ENCODE results near the gene STAT6.

STAT6 gene, protein sequence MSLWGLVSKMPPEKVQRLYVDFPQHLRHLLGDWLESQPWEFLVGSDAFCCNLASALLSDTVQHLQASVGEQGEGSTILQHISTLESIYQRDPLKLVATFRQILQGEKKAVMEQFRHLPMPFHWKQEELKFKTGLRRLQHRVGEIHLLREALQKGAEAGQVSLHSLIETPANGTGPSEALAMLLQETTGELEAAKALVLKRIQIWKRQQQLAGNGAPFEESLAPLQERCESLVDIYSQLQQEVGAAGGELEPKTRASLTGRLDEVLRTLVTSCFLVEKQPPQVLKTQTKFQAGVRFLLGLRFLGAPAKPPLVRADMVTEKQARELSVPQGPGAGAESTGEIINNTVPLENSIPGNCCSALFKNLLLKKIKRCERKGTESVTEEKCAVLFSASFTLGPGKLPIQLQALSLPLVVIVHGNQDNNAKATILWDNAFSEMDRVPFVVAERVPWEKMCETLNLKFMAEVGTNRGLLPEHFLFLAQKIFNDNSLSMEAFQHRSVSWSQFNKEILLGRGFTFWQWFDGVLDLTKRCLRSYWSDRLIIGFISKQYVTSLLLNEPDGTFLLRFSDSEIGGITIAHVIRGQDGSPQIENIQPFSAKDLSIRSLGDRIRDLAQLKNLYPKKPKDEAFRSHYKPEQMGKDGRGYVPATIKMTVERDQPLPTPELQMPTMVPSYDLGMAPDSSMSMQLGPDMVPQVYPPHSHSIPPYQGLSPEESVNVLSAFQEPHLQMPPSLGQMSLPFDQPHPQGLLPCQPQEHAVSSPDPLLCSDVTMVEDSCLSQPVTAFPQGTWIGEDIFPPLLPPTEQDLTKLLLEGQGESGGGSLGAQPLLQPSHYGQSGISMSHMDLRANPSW

DNA sequence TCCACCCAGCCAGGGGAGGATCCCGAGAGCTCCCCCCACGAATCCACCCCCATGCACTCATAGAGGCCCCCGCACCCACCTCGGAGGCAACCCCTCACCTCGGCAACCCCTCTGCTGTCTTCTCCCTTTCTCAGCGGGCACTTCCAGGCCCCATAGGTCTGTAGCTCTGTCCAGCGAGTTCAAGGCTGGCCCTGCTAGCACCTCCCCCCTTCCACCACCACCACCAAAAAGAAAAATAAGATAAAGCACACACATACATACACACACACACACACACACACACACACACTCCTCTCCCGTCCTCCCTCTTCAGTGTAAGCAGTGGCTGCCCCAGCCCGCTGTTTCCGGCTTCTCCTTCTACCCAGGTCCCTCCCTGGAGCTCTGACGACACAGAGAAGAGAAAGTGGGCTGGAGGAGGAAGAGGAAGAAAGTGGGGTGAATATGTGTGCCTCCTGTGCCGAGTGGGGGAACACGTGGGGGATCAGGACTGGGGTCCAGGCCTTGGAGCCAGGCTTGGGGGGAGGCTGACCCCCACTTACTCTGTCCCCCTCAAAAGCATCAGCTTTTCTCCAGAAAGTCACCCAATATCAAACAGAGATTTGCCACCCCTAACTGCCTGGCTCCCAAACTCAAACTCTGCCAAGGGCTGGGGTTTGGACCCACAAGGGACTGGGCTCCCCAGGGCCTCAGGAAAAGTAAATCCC is at the start of gene STAT6:
Gene STAT6, minus strand, starts transcription at position 332 of the 704 bp plus-strand sequence. CDS start 3,084 bp downstream, outside the sequence.
- peak; percentile 90 for DNase-seq

DNA sequence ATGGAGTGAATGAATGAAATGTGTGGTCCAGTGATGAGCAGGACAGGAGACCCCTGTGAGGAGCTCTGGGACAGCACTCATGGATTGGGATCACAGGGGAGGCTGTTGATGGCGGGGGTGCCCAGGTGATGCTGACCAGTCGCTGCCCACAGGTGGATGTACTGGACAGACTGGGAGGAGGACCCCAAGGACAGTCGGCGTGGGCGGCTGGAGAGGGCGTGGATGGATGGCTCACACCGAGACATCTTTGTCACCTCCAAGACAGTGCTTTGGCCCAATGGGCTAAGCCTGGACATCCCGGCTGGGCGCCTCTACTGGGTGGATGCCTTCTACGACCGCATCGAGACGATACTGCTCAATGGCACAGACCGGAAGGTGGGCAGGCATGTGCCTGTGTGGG is 49.6 kb upstream of the STAT6 start:
- no peak for DNase-seq

DNA sequence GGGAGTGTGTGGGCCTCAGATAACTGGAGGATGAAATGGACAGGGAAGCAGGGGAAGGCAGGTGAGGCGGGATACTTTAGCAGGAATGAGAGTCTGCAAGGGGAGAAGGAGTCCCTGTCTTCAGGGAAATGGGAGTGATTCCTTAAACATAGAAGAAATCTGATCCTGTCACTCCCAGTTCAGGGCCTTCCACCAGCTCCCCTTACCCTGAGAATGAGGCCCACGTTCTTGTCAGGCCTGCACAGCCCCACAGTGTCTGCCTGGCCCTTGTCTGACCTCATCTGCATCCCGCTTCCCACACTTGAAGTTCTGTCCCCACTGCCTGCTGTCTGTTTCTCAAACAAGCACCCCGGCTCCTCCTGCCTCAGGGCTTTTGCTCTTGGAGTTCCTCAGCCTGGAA is 48.9 kb upstream of the STAT6 start:
- no peak for DNase-seq

DNA sequence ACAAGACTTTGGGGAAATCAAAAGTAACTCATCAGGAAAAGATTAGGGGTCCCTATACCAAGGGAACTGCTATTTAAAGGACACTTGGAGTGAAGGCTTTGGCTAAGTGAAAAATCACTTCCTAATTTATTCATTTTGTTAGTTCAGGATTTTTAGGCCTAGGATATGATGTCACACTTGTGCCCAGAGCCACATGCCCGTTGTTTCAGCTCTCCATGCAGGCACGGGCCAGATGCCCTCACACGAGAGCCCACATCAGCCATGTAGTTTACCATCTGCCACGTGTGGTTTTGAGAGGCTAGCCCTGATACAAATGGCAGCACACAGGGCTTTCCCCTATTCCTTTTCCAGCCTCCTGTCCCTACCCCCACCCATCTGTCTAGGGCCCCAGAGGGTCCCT is 48.1 kb upstream of the STAT6 start:
- DNase-seq: no peak

DNA sequence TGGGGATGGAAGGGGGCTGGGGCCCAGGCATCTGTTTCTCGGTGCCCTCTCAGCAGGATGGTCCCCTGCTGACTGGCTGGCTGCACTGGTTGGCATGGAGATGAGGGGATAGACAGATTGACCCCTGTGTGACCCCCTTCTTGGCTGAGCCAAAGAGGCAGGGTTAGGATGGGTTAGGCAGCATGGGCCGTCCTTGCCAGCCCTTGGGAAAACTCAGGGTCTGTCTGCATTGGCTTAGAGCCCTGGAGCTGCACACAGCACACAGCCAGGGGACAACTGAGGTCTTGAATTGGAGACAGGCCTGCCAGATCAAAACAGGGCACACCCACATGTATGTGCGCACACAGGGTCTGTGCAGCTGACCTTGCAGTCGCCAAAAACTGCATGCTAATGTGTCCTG is 47.5 kb upstream of the STAT6 start:
- DNase-seq: no peak

DNA sequence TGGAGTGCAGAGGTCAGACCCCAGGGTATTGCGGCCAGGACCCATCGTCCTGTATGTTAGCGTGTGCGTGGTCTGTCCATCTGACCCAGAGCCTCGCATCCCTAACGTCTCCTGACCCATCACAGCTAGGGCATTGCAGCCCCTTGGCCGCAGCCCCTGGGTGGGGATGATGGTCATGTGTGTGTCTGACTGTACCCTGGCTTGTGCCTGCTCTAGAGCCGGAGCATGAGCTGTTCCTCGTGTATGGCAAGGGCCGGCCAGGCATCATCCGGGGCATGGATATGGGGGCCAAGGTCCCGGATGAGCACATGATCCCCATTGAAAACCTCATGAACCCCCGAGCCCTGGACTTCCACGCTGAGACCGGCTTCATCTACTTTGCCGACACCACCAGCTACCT is 47.0 kb upstream of the STAT6 start:
- no peak for DNase-seq

DNA sequence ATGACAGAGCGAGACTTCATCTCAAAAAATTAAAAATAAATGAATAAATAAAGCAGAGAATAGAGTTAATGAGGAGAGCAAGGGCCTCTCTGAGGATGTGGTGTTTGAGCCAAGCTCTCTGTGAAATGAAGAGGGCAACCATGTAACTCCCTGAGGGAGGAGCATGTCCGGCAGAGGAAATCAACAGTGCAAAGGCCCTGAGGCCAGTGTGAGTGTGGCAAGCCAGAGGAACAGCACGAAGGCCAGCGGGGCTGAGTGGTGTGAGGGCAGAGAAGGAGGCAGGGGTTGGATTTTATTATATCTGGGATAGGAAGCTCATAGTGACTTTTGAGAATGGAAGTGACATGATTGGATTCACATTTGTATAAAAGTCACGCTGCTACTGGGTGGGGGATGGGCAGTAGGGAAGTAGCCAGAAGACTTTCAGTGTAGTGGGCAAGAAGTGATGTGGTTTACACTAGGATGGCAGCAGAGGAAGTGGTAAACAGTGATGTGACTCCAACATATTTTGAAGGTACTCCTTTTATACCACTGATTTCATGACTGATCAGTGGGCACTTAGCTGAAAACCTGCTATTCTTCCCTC is 46.5 kb upstream of the STAT6 start:
- DNase-seq: no peak

DNA sequence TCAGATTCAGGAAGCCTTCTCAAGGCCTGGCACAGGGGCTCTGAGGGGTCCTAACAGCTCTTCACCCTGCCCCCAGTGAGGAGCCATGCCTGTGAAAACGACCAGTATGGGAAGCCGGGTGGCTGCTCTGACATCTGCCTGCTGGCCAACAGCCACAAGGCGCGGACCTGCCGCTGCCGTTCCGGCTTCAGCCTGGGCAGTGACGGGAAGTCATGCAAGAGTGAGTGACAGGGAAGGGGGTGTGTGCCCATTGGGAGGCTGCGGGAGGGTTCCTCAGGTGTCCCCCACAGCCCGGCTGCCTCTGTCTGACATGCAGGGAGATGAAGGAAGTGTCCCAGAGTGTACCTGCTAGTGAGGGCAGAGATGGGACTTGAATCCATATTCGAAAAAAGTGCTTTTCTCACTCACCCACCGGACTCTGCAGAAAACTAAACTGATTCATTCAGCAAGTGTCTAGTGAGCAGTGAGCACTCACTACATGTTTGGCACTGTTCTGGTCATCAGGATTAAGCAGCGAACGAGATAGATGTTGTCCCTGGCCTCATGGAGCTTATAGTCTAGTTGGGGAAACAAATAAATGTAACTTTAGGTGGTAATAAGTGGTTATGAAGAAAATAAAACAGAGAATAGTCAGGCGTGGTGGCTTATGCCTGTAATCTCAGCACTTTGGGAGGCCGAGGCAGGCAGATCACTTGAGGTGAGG is 45.7 kb upstream of the STAT6 start:
- no peak for DNase-seq

DNA sequence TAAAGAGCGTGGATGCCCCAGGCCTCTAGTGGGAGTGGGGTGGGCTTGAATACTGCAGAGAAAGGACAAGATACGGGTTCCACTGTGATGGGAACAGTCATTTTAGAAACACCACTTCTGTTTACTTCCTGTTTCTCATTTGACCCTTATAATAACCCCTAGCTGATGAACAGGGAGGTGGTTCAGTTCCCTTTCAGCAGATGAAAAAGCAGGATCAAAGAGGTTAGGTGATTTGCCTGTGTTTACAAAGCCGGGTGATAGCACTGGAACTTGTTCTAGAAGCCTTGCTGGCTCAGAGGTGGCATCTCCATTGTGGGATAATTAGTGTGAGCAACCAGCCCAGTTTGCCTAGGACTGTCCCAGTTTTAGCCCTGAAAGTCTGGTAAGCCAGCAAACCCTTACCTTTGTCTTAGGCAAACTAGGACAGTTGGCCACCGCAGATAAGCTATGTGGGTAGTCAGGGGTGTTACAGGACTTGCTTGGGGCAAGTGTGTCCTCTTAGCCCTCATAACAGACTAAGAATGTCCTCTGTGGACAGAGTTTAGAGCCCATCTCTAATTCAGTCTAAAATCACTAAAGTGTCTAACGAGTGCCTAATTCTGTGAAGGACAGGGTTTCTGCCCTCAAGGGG is 43.8 kb upstream of the STAT6 start:
- no peak for DNase-seq

DNA sequence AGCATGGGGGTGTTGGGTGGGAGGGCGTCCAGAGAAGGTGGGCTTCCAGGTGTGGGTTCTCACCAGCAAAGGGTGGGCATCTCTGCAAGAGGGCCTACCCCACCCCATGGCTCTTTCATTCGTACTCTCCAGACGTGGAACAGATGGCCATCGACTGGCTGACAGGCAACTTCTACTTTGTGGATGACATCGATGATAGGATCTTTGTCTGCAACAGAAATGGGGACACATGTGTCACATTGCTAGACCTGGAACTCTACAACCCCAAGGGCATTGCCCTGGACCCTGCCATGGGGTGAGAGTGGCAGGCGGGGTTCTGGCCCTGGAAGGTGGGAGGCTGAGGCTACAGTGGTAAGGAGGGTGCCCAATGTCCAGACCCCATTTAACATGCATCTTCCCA is 42.9 kb upstream of the STAT6 start:
- DNase-seq: no peak

DNA sequence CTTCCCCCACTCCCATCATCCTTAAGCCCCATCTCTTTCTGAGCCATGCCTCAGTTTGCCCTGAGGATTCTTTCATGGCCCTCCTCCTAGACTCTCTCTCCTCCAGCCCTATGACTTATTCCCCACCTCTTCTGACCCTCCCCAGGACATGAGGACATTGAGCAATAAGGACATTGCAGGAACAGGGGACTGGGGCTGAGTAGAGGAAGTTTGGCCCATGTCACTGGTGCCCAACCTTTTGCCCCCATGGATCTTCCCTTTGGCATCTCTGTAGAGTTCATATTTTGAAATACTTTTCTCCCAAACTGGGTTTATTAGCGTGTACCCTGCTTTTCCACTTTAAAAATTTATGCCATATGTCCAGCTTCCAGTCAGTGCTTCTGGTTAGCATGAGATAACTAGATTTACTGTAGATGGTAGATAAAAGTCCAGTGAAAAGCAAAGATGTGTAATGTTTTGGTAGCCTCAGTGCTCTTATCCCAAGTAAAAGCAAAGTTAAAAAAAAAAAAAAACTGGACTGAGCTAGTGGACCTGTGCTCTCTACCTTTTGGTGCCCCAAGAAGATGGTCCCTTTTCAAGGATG is 42.3 kb upstream of the STAT6 start:
- no peak for DNase-seq

DNA sequence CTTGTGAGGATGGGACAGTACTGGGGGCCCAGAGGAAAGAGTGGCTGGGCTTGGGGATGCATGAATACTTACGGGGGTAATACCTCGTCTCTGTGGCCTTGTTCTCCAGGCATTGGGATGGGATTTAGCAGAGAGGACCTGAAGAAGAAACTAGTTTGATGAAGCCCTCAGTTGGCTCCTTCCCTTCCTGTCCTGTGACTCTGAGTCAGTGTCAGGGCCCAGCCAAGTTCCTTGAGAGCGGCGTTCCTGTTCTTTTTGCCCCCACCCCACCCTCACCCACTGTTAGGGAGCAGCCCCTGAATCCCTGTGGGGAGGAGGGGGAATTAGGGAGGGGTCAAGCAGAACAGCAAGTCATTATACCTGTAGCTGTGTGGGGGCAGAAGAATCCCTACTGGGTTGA is 41.5 kb upstream of the STAT6 start:
- no peak for DNase-seq

DNA sequence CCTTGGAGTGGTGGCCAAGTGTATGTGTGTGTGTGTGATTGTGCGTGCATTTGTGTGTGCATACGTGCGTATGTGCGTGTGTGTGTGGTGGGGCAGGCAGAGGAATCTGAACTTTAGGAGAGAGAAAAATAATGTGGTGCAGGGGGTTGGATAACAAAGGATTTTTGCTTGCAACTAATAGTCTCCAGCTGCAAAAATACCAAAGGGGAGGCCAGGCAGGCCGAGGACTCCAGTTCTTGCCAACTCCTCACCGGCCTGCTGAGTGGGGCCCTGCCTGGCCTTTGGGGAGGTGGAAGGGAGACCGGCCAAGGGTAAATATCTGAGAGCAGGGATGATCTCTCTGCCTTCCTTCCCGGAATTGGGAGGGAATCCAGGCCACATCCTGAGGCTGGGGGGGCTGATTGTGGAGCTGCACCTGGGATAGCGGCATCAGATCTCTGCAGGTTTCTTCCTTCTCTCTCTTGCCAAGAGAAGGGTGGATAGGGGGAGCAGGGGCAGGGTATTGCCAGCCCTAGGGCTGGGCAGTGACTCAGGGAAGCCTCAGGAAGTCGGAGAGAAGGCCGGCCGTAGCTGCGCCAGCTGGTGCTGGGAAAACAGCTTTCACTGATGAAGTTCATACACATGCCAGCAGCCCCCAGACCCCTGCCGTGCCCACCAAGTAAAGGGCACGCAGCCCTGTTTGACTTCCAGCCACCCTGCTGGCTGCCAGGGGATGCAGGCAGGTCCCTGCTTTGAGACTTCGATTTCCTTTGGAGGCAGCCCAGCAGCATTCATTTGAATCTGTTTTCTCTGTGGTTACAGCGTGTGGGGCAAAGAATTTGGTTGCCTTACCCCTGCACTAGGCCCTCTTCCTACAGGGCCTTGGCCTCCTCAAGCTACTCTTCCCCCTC is 40.8 kb upstream of the STAT6 start:
- DNase-seq: no peak

DNA sequence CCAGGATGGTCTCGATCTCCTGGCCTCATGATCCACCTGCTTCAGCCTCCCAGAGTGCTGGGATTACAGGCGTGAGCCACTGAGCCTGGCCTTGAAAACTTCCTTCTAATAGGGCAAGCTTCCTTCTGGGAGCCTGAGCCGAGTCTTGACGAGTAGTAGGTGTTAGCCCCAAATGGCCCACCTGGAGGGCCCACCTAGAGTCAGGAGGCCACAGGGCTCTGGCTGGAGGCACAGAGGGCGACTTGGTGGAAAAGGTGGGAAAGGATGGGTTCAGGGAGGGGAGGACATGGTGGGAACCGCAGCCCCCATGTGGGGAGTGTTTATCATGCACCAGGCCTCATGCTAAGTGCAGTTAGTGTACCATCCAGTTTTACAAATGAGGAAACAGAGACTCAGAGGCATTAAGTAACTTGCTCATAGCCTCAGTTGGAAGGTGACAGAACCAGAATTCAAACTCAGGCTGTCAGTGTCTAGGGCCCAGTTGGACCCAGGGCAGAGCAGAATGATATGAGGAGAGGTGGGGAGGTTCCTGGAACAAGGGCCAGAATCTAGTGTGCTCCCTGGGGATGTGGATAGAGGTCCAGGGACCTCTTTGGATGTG is 39.3 kb upstream of the STAT6 start:
- DNase-seq: no peak

DNA sequence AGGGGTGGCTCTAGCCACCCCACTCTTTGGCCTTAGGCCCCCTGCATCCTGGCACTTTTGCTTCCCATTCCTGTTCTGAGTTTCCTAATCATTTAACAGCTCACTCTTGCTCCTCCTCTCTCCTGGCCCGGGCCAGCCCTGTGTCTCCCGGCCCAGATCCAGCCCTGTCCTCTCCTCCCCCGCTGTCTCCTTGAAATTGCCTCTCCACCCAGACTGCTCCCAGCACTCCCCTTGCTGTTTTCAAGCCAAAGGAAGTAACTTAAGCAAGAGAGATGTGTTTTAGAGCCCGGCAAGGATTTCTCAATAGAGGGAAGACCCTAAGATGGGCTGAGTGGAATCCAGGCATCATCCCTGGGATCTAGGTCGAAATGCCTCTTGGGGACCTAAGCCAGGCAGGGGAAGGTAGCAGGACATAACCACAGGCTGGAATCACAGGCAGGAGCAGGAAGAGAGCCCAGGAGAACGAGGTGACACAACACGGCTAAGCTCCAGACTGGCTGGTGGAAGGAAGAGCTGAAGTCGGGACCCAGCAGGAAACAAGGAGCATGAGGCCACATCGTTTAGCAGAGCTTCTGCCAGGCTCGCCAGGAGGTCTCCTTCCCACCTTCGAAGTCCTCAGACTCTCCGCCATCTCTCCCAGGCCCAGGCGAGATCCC is 38.2 kb upstream of the STAT6 start:
- DNase-seq: no peak

DNA sequence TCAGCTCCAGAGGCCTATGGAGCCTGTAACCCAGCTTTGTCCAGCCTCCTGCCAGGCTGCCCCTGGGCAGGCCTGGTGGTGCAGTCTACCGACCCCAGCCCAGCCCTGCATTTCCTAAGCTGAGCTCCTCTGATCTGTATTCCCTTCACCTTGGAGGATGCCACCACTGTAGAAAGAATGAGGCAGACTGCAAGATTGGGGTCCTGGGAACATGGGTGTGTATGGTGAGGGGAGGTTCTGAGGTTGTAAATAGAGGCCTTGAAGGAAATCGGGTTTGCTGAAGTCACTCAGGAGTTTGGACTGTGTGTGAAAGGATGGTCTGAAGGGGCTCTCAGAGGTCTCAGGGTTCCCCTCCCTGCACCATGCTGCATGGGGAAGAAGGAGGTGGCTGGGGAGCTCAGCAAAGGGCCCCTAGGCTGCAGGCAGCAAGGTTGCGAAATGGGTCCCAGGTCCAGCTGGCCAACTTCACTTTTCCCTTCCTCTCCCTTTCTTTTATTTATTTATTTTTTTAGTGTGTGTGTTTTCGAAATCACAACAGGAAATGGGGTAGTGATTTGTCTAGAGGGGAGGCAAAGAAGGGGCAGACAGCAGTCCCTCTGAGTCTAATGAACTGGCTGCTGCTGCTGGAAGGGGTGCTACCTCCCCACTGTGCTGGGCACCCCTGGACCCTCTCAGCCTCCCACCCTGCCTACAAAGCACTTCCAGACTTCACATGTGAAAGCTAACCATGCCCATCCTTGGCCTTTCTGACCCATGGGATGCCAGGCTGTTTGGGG is 37.5 kb upstream of the STAT6 start:
- no peak for DNase-seq

DNA sequence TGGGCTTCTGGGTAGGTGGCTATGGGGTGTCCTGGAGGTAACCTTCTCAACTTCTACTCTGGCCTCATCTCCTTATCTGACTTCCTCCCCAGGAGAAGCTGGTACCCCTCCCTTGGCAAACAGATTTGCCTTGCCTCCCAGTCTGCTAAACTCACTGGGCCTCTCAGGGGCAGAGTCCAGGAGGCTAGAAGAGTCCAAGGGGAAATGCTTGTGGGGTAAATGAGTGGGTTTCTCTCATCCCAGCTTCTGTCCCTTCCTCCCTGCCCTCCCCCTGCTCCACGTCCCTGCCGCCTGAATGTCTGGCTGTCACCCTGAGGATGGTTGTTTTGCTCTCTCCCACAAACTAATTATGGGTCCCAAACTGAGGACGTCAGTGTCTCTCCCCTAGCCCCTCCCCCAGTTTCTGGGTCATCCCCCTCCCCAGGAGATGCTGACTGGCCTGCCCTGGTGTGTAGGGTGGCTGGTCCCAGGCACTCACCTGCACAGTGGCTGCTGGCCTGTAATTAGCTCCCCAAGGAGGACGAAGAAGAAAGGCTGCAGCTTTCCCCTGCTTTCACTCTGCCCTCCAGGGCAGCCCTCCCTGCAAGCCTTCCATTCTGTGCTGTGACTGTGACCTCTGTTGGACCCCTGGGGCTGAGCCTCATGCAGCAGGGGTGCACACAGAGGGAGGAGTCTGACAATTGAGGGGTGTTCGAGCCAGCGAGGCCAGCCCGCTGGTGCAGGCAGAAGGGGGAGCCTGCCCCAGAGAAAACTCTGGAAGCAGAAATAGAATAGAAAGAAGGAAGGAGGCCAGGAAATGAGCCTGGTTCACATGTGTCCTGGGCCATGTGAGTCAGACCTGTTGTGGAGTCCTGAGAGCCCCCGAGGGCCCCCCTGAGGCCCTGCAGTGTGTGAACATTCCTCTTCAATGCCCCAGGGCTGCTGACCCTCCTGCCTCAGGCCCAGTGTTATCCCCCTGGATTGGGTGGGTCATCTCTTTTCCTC is 36.1 kb upstream of the STAT6 start, which contains the start of gene LRP1-AS:
Gene LRP1-AS, minus strand, starts transcription at position 659 of the 984 bp plus-strand sequence.
- peak; percentile 89 for DNase-seq

Measured in islet precursor cell (in vitro differentiated cells).